HG03378 (cell line): ENCODE results near the gene KCNB1.

Source experiments
- ATAC-seq: cut with Tn5 transposase; IDR thresholded peaks from one replicate; pipeline ENCODE4 v1.9.1; 2021; ENCODE audit warnings: mild to moderate bottlenecking, moderate library complexity; ENCODE audit not compliant: unreplicated experiment

The KCNB1 gene

DNA sequence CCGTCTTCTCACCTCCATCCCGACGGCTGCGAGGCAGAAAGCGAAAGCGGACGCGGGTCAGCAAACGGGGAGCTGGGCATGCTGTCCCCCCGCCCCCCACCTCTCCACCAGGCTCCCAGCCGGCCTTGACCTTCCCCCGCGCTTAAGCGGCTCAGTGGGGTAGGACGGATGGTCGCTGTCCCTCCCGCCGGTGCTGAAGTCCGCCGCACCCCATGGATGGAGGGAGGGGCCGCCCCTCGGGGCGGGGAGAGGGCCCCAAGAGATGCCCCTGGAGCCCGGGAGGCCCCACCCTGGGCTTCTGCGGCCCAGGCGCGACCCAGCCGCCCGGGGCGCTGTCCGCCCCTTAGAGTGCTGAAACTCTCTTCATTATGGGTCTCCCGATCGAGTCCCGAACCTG, at the start of gene KCNB1:
KCNB1 (minus strand) TSS at position 48 of the 397 bp plus-strand sequence. CDS start 188 bp downstream, outside the sequence.
- ATAC-seq, result no peak

DNA sequence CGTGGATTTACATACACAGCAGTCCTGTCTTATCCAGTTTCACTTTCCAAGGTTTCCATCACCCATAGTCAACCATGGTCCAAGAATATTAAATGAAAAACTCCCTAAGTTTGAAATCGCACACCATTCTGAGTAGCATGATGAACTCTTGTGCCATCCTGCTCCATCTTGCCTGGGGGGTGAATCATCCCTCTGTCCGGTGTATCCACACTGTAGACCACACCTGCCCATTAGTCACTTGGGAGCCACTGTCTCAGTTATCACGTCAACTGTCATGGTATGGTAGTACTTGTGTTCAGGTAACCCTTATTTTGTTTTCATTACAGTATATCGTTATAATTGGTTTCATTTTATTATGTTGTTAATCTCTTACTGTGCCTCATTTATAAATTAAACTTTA, 47.0 kb upstream of the KCNB1 start:
- no peak for ATAC-seq

DNA sequence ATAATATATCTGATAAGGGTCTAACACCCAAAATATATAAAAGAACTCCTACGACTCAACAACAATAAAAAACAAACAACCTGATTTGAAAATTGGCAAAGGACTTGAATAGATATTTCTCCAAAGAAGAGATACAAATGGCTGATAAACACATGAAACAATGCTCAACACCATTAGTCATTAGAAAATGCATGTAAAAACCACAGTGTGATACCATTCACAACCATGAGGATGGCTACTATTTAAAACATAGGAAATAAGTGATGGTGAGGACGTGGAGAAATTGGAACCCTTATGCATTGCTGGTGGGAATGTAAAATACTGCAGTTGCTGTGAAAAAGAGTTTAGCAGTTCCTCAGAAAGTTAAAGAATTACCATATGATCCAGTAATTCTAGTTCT, 44.1 kb upstream of the KCNB1 start:
- ATAC-seq, result no peak

DNA sequence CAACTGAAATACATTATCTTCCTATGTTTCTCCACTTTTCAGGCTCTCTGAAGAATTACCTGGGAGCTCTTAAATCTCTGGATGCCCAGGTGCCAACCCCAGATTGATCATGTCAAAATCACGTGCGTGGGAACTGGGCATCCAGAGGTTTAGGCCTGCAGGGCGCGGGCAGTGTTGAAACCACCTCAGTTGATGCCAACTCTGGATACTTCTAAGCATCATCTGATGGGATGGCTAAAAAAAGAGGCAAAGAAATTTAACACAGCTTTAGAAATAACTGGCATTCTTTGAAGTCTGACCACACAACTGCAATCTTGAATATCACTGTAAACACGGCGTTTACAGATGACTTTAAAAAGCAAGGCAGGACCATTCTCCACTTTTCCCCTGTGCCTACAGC, 43.6 kb upstream of the KCNB1 start:
- no peak for ATAC-seq

DNA sequence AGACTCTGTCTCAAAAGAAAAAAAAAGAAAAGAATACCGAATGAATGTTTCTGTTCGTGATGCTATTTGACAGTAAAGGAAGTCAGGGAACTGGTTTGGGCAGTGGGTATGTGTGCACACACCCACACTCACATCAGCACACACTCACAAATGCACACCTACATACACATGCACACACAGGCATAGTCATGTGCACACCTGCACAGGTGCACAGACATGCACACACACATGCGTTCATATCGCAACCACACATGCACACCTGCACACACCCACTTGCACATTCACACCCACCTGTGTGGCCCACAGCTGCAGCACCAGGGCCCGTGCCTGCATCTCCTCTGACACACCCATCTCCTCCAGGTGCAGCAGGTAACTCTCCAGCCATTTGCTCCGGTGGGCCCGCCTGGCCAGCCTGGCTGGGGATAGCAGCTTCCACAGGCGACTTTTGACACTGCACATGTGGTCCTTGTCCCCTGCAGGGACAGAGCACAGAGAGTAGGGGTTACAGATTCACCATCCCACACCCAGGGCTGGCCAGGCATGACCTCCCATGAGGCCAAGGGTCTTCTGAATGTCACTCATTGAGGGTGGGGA, 41.4 kb upstream of the KCNB1 start:
- no peak for ATAC-seq

- no peak for ATAC-seq
Measured at GRCh38 chr20:49521356-49521755, 38.9 kb upstream of the KCNB1 start.

DNA sequence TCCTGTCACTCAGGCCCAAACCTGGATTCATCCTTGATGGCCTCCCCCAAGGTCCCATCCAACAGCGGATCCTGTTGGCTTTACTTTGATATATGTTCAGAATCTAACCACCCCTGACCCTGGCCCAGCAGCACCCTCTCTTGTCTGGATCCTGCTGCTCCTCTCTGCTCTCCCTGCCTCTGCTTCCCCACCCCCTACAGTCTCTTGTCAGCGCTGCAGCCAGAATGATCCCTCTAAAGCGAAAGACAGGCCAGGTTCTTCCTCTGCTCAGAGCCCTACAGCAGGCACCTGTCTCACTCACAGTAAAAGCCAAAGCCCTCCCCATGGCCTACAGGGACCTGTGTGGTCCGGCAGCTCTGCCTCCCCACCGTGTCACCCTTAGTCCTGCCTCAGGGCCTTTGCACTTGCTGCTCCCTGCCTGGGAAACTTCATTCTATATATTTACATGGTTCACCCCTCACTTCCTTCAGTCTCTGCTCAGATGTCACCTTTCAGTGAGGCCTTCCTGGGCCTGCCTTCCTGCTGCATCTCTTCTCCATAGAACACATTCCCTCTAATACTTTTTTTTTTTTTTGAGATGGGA, 37.4 kb upstream of the KCNB1 start:
- no peak for ATAC-seq

GRCh38 chr20:49519212-49519712, 36.8 kb upstream of the KCNB1 start:
- ATAC-seq, result no peak

- no peak for ATAC-seq
Measured at GRCh38 chr20:49518576-49518975, 36.1 kb upstream of the KCNB1 start.

DNA sequence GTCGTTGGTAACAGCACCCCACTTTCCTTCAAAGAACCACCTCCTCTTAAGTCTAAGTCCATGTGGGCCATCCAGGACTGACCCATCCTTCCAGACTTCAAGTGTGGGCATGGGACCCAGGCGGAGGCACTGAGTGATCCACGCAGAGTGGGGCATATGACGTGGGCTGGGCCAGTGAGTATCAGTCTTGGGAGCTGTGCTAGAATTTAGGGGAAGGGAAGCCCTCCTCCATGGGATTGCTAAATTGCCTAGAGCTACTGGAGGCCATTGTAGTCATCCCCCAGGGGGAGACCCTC, 35.3 kb upstream of the KCNB1 start:
- ATAC-seq, result no peak

DNA sequence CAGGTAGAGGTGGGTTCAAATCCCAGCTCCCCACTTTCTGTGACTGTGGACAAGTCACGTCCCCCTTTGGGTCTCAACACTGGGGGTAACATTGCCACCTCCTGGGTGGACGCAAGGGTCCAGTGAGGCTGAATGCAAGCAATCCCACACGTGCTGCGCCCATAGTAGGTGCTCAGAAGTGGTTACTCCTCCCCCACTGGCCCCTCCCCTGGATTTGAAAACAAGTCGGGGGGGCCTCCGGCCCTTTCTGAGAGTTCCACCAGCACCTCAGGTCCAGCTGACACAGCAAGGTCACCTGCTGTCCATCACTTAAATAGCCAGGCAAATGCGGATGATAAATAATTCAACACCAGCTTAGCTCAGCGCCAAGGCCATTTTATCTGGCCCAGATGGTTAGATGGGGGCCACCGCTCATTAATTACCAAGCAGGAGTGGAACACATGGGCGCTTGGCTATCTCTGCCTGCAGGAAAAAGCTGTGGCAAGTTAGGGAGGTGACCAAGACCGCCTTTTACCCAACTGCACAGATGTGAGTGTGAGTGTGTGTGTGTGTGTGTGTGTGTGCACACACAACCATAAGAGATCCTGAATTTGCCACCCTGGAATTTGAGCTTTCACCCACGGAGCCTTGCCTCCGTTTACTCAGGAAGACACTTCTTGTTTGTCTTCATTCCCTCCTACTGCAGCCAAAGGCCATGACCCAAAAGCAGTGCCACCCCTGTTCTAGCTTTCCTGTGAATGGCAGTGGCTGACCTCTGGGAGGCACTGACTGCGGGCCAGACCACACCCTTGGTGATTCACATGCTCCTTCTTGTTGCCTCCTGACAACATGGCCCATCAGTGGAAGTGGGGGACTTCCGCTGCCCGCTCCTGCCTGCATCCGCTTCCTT, 34.7 kb upstream of the KCNB1 start:
- ATAC-seq, result no peak

DNA sequence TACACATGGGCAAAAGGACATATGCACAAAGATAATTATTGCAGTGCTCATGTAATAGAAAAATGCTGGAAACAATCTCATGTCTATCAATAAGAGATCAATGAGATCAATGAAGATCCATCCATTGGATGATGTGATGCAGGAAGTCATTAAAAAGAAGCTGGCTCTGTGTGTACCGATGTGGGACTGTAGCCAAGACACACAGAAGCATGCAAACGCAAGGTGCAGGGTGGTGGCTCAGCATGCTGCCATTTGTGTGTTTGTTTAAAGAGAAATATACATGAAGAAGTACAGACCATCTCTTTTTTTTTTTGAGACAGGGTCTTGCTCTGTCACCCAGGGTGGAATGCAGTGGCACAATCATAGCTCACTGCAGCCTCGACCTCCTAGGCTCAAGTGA, 33.1 kb upstream of the KCNB1 start:
- ATAC-seq, result no peak

- ATAC-seq, result no peak
Measured at GRCh38 chr20:49513517-49513916, 31.0 kb upstream of the KCNB1 start.

GRCh38 chr20:49513009-49513408, 30.5 kb upstream of the KCNB1 start:
- ATAC-seq, result no peak

DNA sequence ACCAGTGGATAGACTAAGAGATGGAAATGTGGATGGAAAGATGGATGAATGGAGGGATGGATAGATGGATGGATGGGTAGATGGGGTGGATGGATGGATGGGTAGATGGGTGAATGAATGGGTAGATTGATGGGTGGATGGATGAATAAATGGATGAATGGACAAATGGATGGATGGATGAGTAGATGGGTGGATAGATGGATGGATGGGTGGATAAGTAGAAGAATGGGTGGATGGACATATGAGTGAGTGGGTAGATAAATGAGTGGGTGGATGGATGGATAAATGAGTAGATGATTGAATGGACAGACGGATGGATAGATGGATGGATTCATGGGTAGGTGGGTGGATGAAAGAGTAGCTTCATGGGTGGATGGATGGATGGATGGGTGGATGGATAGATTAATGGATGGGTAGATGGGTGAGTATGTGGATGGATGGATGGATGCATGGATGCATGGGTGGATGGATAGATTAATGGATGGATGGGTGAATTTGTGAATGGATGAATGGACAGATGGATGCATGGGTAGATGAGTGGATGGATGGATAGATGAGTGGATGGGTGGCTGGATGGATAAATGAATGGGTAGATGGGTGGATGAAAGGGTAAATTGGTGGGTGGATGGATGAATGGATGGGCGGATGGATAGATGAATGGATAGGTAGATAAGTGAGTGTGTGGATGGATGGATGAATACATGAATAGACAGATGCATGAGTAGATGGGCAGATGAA, 29.5 kb upstream of the KCNB1 start:
- no peak for ATAC-seq

DNA sequence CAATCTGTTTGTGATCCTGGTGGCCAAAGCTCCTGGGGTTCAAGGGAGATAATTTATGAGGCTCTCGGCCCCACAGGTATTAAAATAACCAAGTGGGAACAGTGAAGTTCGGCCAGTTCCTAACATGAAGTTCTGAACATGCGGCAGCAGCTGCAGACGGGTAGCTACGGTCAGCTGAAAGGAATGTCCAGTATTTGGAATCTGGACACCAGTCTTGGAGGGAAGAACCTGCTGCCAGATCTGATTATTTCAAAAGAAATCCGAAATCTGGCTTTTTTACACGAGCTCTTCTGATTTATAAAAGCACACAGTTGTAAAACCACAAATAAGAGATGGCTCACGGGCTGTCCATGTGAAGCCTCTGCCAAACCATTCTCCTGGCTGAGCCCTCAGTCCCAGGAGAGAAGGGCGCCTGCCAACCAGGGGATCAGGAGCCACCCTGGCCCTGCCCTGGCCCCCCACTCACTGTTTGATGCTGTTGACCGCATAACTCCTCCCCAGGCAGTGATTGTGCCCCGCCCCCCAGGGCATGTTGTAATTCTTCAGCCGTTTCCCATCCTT, 28.2 kb upstream of the KCNB1 start:
- no peak for ATAC-seq

- ATAC-seq, result no peak
Measured at GRCh38 chr20:49508435-49509199, 26.1 kb upstream of the KCNB1 start.

- no peak for ATAC-seq
Measured at GRCh38 chr20:49507741-49508434, 25.4 kb upstream of the KCNB1 start.

- ATAC-seq, result no peak
Measured at GRCh38 chr20:49505518-49505917, 23.1 kb upstream of the KCNB1 start.

DNA sequence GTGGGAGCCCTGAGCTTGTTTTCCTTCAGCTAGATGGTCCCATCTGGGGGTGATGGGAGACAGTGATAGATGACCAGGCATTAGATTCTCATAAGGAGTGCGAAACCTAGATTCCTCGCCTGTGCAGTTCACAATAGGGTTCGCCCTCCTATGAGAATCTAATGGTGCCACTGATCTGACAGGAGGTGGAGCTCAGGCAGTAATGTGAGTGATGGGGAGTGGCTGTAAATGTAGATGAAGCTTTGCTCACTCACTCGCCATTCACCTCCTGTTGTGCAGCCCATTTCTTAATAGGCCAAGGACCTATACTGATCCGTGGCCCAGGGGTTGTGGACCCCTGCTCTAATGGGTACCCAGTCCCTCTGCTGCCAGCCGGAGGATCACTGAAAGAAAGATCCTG, 20.7 kb upstream of the KCNB1 start:
- ATAC-seq, result no peak
